ENCODE data around the gene HRH2. TPM values are rescaled to one million over a fixed set of nuclear protein-coding genes. Genes with fewer than 3 reads are reported as not detected.

The HRH2 gene
- total RNA-seq, 1 experiment from 2014 or later = 3.3 TPM

- H3K23ac ChIP-seq (ENCODE audit: insufficient read length, low read depth, low read length) = no peak overlapping the region
- no peaks in the 10 kb centered on the region for H3K27me3 ChIP-seq (ENCODE audit: insufficient read depth, low read length)
- H3K23me2 ChIP-seq (ENCODE audit: insufficient read length, low read depth, low read length, poor library complexity, severe bottlenecking) = peaks cover 6% of the 10 kb centered on the region
- no CpG with 5 or more reads among the region's 41 CpGs for WGBS (ENCODE audit: extremely low coverage, insufficient read length, low lambda C conversion rate)
- no peak overlapping the region for H3K4ac ChIP-seq (ENCODE audit: low read depth, low read length)
- no peaks in the 10 kb centered on the region for H3K9me3 ChIP-seq (ENCODE audit: control insufficient read depth, low read depth, low read length)
- H4K20me1 ChIP-seq (ENCODE audit: control insufficient read depth, insufficient read depth, insufficient read length) = no peaks in the 10 kb centered on the region
- H2BK12ac ChIP-seq (ENCODE audit: insufficient read length, low read depth, low read length) = no peak overlapping the region
- Mint-ChIP-seq H3K27ac (peak overlapping the region in 1 of 3 experiments; percentile 78; a peak in 1 of 7 replicates), H3K9me3 (no peaks in the 10 kb centered on the region; a peak in 3 of 5 replicates), H3K4me3 (peak overlapping the region; percentile 86 to 95), H3K36me3 (ENCODE audit: insufficient read depth in 1 of 3, low read depth in 3 of 3) (no peaks in the 10 kb centered on the region; a peak in 4 of 7 replicates), H3K27me3 (ENCODE audit: low read depth) (peaks cover 23% of the 10 kb centered on the region), H3K4me1 (peaks cover 26 to 27% of the 10 kb centered on the region in 2 experiments)
- no peak overlapping the region for H3K18ac ChIP-seq (ENCODE audit: insufficient read length, low read depth, low read length)
- no peak overlapping the region for H2BK5ac ChIP-seq (ENCODE audit: insufficient read length, low read length)
- H2BK120ac ChIP-seq (ENCODE audit: low read depth, low read length, poor library complexity, severe bottlenecking) = no peak overlapping the region
- no peak overlapping the region for H2BK20ac ChIP-seq (ENCODE audit: low read depth, low read length, poor library complexity, severe bottlenecking)
- H3K14ac ChIP-seq (ENCODE audit: insufficient read depth, low read length) = peak overlapping the region; percentile 36; the same call in 1 of the 2 replicates
- H3K4me2 ChIP-seq (ENCODE audit: insufficient read depth, insufficient read length, low read length) = peak overlapping the region; percentile 36
- peak; percentile 21; the same call in 2 of the 3 replicates for TF ChIP-seq CTCF (conservative IDR thresholded peaks at IDR 0.05)
- H3K79me2 ChIP-seq (ENCODE audit: insufficient read depth, low read length) = no peaks in the 10 kb centered on the region
- no peaks in the 10 kb centered on the region for H3K79me1 ChIP-seq (ENCODE audit: insufficient read depth, low read depth, low read length, poor library complexity, severe bottlenecking)
- no peak overlapping the region for H3T11ph ChIP-seq (ENCODE audit: low read length)
- no peak overlapping the region for H2AFZ ChIP-seq (ENCODE audit: low read length)
- no peak overlapping the region for H4K5ac ChIP-seq (ENCODE audit: insufficient read length, low read depth, low read length)
- peak; percentile 57 for DNase-seq
- H4K91ac ChIP-seq (ENCODE audit: insufficient read length, low read depth, low read length) = no peak overlapping the region
- H4K8ac ChIP-seq (replicated peaks; ENCODE audit: insufficient read length, low read depth, low read length) = no peak overlapping the region
- H3K4me1 ChIP-seq (ENCODE audit: insufficient read depth, low read length) = no peaks in the 10 kb centered on the region
- H3K9ac ChIP-seq (ENCODE audit: extremely low read depth, insufficient read length, low read length) = peak overlapping the region; percentile 23
- H2BK15ac ChIP-seq (ENCODE audit: low read depth, low read length) = no peak overlapping the region
- no peak overlapping the region for H3K56ac ChIP-seq (ENCODE audit: insufficient read length, low read depth, low read length)
- H3K27ac ChIP-seq (ENCODE audit: insufficient read length, low read depth, low read length) = no peak overlapping the region
- no peak overlapping the region for H2AK5ac ChIP-seq (ENCODE audit: insufficient read length, low read length)
Measured at GRCh38 chr5:175658299-175659145, 651 bp downstream of the HRH2 start.
